ENCODE data around the gene TRIM16.
"Not testable (repeated sequence)": the region's sequence is repeated elsewhere in the genome, so short reads cannot be mapped to it uniquely, and the experiment has no call there.

DNA sequence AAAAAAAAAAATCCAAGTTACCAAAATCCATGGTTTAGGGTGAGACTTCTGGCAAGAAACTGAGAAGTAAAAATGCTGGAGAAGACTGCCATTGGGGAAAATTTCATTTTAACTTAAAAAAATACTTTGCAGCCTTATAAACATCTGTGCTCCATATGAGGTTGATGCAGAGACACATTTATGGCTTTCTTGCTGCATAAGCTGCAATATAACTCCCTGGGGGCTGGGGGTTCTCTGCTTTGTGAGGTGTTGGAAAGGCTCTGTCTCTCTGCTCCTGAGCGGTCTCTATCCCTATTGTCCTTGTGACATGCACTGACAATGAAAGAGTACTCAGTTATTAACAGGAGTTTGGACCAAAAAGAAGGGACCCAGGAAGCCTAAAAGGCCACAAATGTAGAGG, 71.0 kb downstream of the TRIM16 start:
- TF ChIP-seq CTCF (conservative IDR thresholded peaks at IDR 0.05); EZH2 (IDR thresholded peaks at IDR 0.05; ENCODE audit: low read depth): not testable (repeated sequence)

Measured in PC-9 (cell line).